ENCODE measurements around the gene TNFAIP8. TPM values are rescaled to one million over a fixed set of nuclear protein-coding genes. Genes with fewer than 3 reads are reported as not detected.
"Not testable (repeated sequence)": the region's sequence is repeated elsewhere in the genome, so short reads cannot be mapped to it uniquely, and the experiment has no call there.

TNFAIP8 gene
- total RNA-seq, 4 donors from 2014 or later: 19.5 to 44.6 (median 34.9) TPM

- TF ChIP-seq POLR2A (IDR thresholded peaks at IDR 0.05) (no peak), CTCF (IDR thresholded peaks at IDR 0.05) (no peak)
- H3K4me1 ChIP-seq: peaks cover 4 to 56% (median 17%) of the 10 kb centered on the region in 3 donors
- H3K36me3 ChIP-seq: no peaks in the 10 kb centered on the region
- DNase-seq: no peak
- H3K4me3 ChIP-seq: no peak overlapping the region
- H3K27ac ChIP-seq: no peak overlapping the region
- no peaks in the 10 kb centered on the region for H3K27me3 ChIP-seq
- intact Hi-C loops (cut with DNase I): no loop called here
- 92 to 95% methylated on average over 3 of the region's 3 CpGs for WGBS, 2 donors
- H3K9me3 ChIP-seq: no peaks in the 10 kb centered on the region
Measured at GRCh38 chr5:119426057-119426456, 70.2 kb downstream of the TNFAIP8 start.

GRCh38 chr5:119427060-119427459 is 71.2 kb downstream of the TNFAIP8 start:
- H3K9me3 ChIP-seq: no peaks in the 10 kb centered on the region
- no peak for TF ChIP-seq CTCF (IDR thresholded peaks at IDR 0.05)
- TF ChIP-seq POLR2A (IDR thresholded peaks at IDR 0.05): no peak
- no peaks in the 10 kb centered on the region for H3K36me3 ChIP-seq
- H3K4me3 ChIP-seq: no peak overlapping the region
- H3K4me1 ChIP-seq: peaks cover 4 to 46% (median 16%) of the 10 kb centered on the region in 3 donors
- no peaks in the 10 kb centered on the region for H3K27me3 ChIP-seq
- DNase-seq: no peak
- H3K27ac ChIP-seq: peak overlapping the region in 3 of 4 donors; percentile 3 to 38 (median 6)
- intact Hi-C loops (cut with DNase I): no loop called here
- WGBS, 2 donors: 15 to 46% methylated on average over 2 of the region's 2 CpGs

GRCh38 chr5:119427596-119427995 is 71.8 kb downstream of the TNFAIP8 start:
- H3K4me3 ChIP-seq; H3K9me3 ChIP-seq; DNase-seq; H3K36me3 ChIP-seq; intact Hi-C loops (cut with DNase I); H3K27me3 ChIP-seq: not testable (repeated sequence)
- Histone ChIP-seq H3K4me1 (peaks cover 4 to 41% (median 16%) of the 10 kb centered on the region in 3 donors), H3K27ac (peak overlapping the region; percentile 3 to 41 (median 22))
- 33 to 35% methylated on average over 4 of the region's 4 CpGs for WGBS, 2 donors

GRCh38 chr5:119428166-119428565 is 72.3 kb downstream of the TNFAIP8 start:
- H3K27ac ChIP-seq: peak overlapping the region in 1 of 4 donors; percentile 41
- DNase-seq; H3K27me3 ChIP-seq; H3K4me3 ChIP-seq; intact Hi-C loops (cut with DNase I); H3K9me3 ChIP-seq; H3K36me3 ChIP-seq: not testable (repeated sequence)
- peaks cover 4 to 35% (median 15%) of the 10 kb centered on the region in 3 donors for H3K4me1 ChIP-seq
- 35 to 57% methylated on average over 1 of the region's 1 CpG for WGBS, 2 donors

GRCh38 chr5:119428574-119428973 is 72.8 kb downstream of the TNFAIP8 start:
- H3K36me3 ChIP-seq; DNase-seq; H3K27ac ChIP-seq; intact Hi-C loops (cut with DNase I); H3K9me3 ChIP-seq; H3K4me3 ChIP-seq; H3K27me3 ChIP-seq: not testable (repeated sequence)
- peaks cover 4 to 31% (median 11%) of the 10 kb centered on the region in 3 donors for H3K4me1 ChIP-seq
- 77 to 83% methylated on average over 2 to 3 of the region's 3 CpGs for WGBS, 2 donors

GRCh38 chr5:119432674-119433237 is 76.9 kb downstream of the TNFAIP8 start:
- H3K27me3 ChIP-seq; H3K4me3 ChIP-seq; DNase-seq; intact Hi-C loops (cut with DNase I); H3K27ac ChIP-seq; H3K9me3 ChIP-seq; H3K4me1 ChIP-seq; H3K36me3 ChIP-seq: not testable (repeated sequence)
- 90 to 92% methylated on average over 10 of the region's 10 CpGs for WGBS, 2 donors

GRCh38 chr5:119435436-119436132 is 79.8 kb downstream of the TNFAIP8 start:
- peaks cover 0 to 11% (median 0%) of the 10 kb centered on the region in 3 donors for H3K4me1 ChIP-seq
- H3K9me3 ChIP-seq: peaks cover 0 to 7% (median 0%) of the 10 kb centered on the region in 3 donors
- no peak overlapping the region for H3K4me3 ChIP-seq
- intact Hi-C loops (cut with DNase I): no loop called here
- peak; percentile 15 for DNase-seq
- WGBS, 2 donors: 47 to 54% methylated on average over 4 of the region's 8 CpGs
- TF ChIP-seq CTCF (IDR thresholded peaks at IDR 0.05): peak in 5 of 6 experiments; percentile 38 to 59 (median 42)
- no peak for TF ChIP-seq POLR2A (IDR thresholded peaks at IDR 0.05)
- no peaks in the 10 kb centered on the region for H3K36me3 ChIP-seq
- H3K27me3 ChIP-seq: peaks cover 0 to 4% (median 0%) of the 10 kb centered on the region in 4 donors
- no peak overlapping the region for H3K27ac ChIP-seq

GRCh38 chr5:119437785-119438586 is 82.2 kb downstream of the TNFAIP8 start:
- DNase-seq; H3K36me3 ChIP-seq; intact Hi-C loops (cut with DNase I); H3K9me3 ChIP-seq; H3K27ac ChIP-seq; H3K27me3 ChIP-seq; H3K4me3 ChIP-seq: not testable (repeated sequence)
- WGBS, 2 donors: 67 to 85% methylated on average over 3 of the region's 3 CpGs
- H3K4me1 ChIP-seq: peaks cover 0 to 11% (median 0%) of the 10 kb centered on the region in 3 donors

GRCh38 chr5:119438587-119438917 is 82.7 kb downstream of the TNFAIP8 start:
- H3K27me3 ChIP-seq; H3K36me3 ChIP-seq; H3K4me3 ChIP-seq; intact Hi-C loops (cut with DNase I); H3K27ac ChIP-seq; DNase-seq; H3K9me3 ChIP-seq: not testable (repeated sequence)
- peaks cover 0 to 11% (median 0%) of the 10 kb centered on the region in 3 donors for H3K4me1 ChIP-seq
- WGBS, 2 donors: 6 to 19% methylated on average over 1 of the region's 1 CpG

Measured in esophagus squamous epithelium (tissue), 5 donors.